GM18951 (cell line): ENCODE measurements around the gene CNKSR3.
"Not testable (repeated sequence)": the region's sequence is repeated elsewhere in the genome, so short reads cannot be mapped to it uniquely, and the experiment has no call there.

Experiments used
- POLR2A ChIP-seq: IDR thresholded peaks from 4 replicates; pipeline ENCODE4 v1.6.1; 2011; ENCODE audit warnings: mild to moderate bottlenecking; ENCODE audit not compliant: insufficient read length, insufficient read depth; ENCODE audit errors: extremely low read depth
- in situ Hi-C: fragments of 300-500 bp; cut with MboI; formaldehyde crosslinking; loops from one replicate; pipeline ENCODE4 v1.12.0; 2022; ENCODE audit warnings: low sequenced_read_pairs, mixed read lengths, inconsistent platforms; ENCODE audit not compliant: unreplicated experiment

CNKSR3 gene

GRCh38 chr6:154516276-154516675 lies 5.8 kb upstream of the CNKSR3 start:
- in situ Hi-C loops, result no loop called here
- TF ChIP-seq POLR2A, result no peak

- in situ Hi-C loops, result no loop called here
- no peak for TF ChIP-seq POLR2A
Measured at GRCh38 chr6:154515826-154516225, 5.3 kb upstream of the CNKSR3 start.

GRCh38 chr6:154515076-154515475 lies 4.6 kb upstream of the CNKSR3 start:
- in situ Hi-C loops, result not testable (repeated sequence)

DNA sequence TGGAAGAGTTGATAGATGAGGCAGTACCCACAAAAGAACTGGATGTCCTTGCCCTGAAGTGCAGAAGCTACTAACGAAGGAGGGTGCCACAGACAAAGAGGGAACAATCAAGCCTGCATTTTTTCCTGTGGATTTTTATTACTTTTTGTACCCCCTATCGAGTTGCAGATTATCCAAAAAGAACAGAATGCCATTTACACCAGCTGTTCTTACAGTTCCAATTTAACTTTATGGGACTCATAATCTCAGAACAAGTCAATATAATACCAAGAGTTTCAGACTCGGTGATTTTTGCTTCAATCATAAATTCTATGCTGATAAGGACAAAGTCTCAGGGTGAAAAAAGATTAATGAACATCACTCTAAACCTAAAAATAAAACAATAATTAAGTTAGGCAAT lies 4.0 kb upstream of the CNKSR3 start:
- in situ Hi-C loops, result no loop called here
- no peak for TF ChIP-seq POLR2A

DNA sequence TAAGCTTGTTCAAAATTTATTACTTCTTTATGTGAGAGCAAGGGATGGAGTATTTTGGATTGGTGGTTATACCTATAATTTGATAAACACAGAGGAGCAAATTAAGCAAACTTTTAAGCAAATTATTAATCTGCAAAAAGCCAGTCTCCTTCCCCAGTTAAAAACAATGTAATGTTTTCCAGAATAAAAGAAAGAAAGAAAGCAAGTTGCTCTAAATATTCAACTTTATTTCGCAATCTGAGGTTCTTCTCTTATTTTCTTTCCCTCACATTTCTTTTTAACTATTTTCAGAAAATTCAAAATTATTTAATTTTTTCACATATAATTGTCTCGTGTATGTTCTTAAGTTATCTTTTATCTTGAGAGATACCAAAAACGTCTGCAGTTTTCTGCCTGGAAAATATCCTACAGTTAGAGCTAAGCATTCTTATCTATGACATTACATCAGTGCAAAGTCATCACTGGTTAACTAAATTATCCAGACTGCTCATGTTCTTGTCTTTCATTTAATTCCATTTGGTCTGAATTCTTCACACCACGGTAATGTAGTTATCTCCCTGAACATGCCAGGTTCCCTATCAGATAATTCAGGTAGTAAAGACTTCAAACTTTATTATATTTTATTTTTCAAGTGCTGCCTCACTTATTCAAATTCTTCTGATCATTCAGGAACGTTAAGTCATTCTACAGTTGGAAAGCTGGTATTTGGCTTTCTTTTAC lies 3.3 kb upstream of the CNKSR3 start:
- no peak for TF ChIP-seq POLR2A
- in situ Hi-C loops, result no loop called here

DNA sequence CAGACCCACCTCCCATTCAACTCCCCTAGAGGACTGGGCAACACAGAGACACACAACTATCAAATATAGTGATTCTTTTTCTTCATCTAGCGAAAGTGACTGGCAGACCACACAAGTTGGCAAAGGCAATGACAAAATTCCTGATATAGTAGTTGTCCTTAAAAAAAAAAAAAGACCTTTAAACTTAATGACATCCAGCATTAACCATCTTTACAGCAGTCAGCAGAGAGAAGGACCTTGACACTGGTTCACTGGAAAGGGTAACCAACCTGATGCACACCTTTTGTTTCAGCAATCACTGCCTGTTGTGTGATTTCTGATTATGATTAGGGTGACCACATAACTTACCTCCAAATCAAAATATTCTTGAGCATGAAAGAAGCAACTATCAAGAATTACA lies 1.7 kb upstream of the CNKSR3 start:
- in situ Hi-C loops, result no loop called here
- no peak for TF ChIP-seq POLR2A

DNA sequence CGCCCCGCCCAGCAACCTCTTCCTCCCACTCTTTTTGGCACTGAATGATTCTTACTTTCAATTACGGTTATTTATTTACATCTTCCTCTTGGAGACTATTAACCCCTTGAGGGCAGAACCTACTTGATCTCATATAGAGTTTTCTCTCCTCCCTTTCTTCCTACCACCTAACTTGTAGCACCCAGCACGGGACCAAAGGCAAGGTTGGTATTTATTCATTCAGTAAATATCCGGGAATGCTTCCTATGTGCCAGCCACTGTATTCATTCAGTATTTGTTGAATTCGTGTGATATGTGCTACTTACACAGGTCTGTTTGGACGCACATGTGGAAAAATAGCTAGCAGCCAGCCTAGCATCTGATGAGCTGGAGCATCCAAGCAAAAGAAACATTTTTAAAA lies 1.3 kb upstream of the CNKSR3 start:
- in situ Hi-C loops, result no loop called here
- TF ChIP-seq POLR2A, result no peak

DNA sequence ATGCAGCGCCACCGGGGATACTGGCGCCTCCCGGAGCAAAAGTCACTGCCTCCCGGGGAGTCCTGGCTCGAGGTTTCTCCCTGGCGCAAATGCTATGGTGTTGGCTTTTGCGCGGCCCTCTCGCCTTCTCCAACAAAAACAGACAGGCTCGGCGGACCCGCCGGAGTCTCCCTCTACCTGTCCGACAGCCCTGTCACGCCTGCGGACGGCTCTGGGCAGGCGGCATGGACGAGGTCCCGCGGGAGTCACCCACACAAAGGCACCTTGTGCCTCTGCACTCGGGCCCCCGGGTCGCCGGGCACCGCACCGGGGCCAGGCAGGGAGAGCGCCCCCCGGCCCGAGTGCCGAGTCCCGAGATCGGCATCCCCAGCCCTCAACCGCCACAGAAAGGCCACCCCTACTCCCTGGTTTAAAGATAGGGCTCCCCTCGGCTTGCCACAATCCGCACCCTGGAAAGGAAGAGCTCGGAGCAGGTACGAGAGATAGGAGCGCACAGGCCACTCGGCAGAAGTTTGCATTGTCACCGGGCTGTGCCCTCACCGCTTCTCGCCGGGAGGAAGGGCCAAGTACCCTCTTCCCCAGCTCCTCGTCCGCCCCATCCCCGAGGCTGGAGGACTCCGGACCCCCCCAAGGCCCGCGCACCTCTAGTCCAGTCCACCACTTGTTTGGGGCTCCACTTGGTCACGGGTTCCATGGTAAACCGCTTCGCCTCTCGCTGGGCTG lies 903 bp downstream of the CNKSR3 start:
- in situ Hi-C loops, result no loop called here
- TF ChIP-seq POLR2A, result no peak

DNA sequence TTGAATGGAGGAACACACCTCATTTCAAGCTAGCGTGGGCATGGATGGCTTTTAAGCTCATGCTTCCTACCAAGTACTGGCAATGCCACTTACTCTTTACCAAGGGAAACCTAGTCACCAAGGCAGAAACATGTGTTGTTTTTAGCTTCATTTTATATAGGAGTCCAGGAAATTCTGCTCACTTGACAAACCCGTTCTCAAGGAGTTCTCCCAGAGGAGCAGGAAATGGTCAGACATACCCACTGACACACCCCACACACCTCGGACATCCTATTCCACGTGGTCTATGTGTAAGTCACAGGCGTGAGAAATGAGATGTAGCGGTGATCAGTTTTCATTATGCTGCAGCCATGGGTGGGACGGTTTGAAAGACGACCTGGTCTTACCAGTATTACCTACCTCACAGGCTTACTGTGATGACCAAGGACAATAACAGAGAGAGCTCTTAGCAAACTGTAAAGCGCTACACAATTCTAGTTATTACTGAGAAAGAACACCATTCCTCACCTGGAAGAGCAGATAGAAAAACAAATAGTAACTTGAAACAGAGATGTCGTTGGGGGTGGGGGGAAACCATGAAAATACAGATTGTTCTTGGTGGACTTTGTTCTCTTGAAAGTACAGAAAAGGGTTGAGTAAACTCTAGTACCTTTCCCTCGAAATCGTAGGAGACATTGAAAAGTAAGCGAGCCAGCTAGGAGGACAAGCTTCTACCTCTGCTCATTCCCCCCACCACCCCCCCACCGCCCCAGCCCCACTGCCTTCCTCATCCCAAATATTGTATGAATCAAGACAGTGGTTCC lies 1.7 kb downstream of the CNKSR3 start:
- TF ChIP-seq POLR2A, result no peak
- in situ Hi-C loops, result no loop called here

- TF ChIP-seq POLR2A, result no peak
- in situ Hi-C loops, result no loop called here
Measured at GRCh38 chr6:154506991-154507898, 3.2 kb downstream of the CNKSR3 start.

- in situ Hi-C loops, result no loop called here
- TF ChIP-seq POLR2A, result no peak
Measured at GRCh38 chr6:154506582-154506981, 3.9 kb downstream of the CNKSR3 start.

DNA sequence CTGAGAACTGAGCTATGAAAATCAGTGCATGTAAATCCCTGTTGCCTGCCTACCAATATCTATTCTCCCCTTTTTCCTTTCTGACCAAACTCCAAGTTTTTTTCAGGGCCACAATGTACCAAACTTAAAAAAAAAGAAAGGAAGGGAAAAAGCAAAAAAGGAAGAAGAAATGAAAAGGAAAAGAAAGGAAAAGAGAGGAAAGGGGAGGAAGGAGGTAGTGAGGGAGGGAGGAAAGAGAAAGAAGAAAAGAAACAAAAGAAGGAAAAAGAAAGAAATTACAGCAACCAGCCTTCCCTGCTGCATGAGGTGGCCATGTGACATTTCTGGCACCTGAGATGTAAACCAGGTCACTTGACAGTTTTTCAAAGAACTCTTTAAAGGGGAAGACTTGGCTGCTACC lies 4.4 kb downstream of the CNKSR3 start:
- no peak for TF ChIP-seq POLR2A
- in situ Hi-C loops, result no loop called here
